Stimulated activated CD4-positive, alpha-beta T cell treated with anti-CD3 and anti-CD28 coated beads, Interleukin-12 subunit alpha, Interleukin-12 subunit beta, amount 100 ng/mL, for 4 hours (primary cell): ENCODE measurements around the gene KLHL30.

Experiments used
- DNase-seq: peaks from one replicate; pipeline ENCODE4 v3.0.0-alpha.2; 2020

KLHL30 gene

DNA sequence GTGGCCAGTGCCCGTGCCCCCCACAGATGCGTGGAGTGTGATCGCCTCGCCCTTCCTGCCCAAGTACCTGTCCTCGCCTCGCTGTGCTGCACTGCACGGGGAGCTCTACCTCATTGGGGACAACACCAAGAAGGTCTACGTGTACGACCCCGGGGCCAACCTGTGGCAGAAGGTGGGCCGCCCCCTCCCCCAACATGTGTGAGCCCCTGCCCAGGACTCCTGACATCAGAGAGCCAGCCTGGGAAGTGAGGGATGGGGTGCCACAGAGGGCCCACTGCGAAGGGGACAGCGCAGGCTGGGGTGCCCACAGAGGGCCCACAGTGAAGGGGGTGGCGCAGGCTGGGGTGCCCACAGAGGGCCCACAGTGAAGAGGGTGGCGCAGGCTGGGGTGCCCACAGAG is 10.5 kb downstream of the KLHL30 start:
- no peak for DNase-seq

DNA sequence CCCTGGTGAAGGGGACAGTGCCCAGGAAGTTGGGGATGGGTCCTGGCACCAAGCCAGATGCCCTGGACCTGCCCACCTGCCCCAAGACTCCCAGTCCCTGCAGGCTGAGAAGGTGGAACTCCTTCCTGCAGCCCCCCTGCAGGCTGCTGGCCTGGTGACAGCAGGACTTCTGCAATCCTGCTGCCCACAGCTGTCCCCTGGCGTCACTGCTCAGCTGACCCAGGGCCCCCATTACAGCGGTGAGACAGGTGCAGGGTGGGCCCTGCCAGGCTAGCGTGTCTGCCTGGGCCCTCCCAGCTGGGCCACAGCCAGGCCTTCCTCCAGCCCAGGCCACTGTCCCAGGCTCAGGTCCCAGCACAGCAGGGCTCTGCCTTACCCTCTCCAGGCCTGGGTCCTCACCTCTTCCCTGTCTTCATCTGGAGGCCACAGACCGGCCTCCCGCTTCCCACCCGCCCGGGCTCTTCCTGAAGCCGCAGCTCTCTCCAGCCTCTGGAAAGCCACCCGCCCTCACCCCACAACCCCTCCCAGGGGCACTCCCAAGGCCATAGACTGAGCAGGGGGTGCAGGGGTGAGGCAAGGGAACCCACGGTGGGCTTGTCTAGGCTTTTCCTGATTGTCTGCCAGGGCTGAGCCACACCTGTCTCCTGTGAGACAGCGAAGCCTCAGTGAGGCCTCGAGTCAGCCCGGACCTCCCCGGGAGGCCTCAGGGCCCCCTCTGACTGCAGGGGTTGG is 11.5 kb downstream of the KLHL30 start:
- no peak for DNase-seq

DNA sequence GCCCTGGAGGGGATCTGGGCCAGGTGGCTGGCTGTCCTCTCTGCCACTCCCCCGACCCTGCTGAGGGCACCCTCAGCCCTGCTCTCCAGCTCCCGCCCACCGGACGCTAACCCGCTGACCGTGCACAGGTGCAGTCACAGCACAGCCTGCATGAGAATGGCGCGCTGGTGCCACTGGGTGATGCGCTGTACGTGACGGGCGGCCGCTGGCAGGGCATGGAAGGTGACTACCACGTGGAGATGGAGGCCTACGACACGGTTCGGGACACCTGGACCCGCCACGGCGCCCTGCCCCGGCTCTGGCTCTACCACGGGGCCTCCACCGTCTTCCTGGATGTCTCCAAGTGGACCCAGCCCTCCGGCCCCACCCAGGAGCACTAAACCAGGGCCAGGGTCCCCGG is 12.2 kb downstream of the KLHL30 start:
- DNase-seq: no peak

DNA sequence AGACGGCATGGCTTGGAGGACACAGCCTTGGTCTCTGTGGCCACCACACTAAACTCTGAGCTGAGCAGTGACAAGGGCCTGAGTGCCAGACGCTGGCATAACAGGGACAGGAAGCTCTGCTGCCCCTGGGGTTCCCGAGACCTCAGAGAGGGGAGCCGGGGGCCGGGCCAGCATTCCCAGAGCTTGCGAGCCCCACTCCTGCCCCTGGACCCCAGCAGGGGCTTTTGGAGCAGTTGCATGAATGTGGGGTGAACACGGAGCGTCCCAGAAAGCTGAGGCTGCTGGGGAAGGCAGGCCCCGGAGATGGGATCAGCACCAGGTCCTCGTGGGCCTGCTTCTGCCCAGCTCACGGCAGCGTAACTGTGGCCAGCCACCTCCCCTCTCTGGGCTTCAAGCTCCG is 12.7 kb downstream of the KLHL30 start:
- DNase-seq: no peak

DNA sequence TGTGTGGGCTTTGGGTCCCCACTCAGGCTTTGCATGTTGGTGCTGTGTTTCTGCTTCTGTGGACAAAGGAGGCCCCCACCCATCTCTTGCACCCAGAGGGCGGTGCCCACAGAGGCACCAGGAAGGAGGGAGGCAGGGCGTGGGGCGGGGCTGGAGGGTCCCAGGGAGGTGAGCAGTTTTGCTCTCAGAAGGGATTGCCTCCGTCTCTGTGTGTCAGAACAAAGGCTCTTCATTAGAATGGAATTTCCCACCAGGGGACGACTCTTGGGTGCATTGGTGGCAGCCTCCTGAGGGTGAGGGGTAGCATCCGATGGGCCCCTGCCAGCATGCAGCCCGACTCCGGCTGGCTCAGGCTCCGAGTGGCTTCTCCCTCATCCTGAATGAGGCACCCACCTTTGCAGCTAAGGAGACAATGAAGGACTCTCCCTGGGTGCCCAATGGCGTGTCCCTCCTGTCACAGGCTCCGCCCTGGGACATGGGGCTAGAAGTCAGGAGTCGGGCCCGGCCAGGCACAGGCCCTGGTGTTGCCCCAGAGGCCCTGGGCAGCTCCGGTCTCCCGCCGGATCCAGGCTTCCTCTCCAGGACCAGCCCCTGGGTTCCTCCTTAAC is 13.3 kb downstream of the KLHL30 start:
- no peak for DNase-seq

DNA sequence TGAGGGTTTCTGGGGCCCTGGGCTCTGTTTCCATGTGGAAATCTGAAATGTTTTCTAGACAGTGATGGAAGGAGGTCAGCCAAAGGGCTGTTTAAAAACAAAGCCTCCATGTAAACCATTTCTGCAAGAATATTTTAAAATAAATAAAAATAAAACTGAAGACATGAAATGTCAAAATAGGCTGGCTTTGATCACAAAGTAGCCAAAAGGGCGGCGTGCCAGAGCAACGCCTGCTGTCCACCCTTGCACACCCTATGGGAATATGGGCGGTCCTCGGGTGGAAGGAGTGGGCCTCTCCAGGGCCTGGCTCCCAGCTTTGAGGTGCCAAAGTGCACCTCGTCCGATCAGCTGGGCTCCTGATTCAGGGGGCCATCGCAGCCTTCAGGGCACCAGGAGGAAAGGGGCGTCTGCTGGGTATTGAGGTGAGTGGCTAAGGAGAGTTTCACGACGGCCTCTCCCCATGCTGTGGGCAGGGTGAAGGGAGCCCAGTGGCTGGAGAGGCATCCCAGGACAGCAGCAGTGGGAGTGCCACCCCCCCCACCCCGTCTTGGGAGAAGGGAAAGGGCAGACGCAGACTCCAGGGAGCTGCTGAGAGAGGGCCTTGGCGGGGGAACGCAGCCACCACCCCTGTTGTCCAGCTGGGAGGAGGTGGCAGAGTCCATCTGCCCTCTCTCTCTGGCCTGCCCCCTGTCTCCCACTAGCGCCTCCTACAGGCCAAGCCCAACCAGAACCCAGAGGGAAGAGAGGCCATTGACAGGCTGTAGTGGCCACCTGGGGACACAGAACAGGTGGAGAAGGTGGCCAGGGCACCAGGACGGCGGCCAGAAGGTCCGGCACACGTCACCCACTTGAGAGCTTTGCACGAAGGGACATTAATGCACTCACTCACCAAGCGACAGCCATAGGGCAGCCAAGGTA is 14.6 kb downstream of the KLHL30 start:
- DNase-seq: no peak

DNA sequence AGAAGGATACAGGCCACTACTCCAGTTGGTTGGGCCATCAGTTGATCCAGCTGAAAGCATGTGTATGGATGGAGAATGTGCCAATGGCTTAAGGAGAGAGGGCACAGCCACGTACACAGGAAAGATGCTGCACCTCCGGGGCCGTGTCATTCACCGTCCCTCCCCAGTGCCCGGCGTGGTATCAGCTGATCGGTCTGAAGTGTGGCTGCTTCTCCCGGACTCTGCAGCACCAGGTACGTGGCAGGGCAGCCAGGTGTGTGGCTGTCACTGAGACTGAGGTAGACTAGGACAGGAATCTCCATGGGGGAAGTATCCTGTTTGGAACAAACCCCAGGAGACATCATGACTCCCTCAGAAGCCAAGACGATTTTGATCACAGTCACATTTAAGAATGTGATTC is 16.1 kb downstream of the KLHL30 start:
- no peak for DNase-seq

DNA sequence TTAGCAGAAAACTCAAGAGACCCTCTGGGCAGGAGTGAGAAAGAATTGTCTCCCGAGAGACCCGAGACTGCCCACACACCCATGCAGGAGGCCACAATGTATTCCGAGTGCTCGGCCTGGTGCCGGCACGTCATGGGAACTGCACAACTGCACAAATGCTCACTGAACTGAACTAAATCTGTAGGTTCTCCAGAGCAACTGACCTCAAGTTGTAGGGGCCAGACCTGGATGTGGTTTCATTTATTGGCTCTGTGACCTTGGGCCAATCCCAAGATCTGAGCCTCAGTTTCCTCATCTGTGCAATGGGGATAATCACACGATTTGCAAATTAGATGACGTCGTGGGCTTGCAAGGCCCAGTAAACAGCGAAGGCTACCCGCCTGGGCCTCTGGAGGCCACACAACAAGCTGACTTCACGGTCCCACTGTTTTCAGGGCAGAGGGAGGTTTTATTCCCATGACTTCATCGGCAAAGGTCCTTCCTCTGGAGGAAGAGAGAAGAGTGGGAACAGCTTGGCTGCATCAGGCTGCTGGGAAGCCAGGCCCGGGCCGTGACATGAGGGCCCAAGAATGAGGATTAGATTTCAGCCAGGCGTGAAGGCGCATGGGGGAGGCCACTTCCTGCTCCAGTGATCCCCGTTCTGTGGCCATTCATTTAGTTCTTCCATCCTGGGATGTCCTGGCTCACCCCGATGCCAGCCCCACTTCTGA is 16.7 kb downstream of the KLHL30 start:
- DNase-seq: no peak

DNA sequence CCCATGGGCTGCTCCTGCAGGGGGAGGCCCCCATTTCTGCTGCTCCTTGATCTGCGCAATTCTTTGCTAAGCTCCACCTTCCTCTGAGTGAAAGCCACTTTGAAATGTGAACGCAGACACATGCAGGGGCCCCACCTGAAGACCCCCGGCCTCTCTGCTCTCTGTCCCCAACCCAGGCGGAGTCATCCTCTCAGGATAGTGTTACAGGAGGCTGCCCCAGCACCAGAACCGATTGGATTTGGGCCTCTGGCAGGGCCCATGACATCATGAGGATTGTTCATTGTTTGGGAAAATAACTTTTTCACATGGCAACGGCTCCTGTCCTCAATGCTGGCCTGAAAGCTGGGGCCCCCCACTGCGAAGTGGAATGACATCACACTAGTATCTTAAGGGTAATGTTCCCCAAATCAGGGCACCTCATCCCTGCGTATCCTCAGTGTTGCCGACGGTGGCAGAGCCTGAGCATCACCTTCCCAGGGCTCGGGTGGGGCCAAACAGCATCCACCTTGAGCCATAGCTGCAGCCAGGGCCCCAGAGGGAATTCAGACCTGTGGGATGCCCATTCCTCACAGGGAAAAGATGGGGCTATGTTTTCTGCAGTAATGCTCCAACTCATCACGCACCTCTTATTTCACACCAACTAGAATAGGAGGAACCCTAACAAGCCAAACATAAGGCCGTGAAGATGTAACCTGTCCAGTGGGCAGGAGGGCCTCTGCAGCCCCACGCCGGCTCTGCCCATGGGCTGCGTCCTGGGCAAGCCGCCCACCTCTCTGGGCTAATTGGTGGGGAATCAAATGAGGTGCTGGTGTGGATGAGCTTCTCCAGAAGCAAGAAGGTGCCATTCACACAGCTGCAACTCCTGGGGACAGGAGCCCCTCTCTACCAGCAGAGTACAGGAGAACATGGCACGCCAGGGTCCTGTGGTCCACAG is 17.6 kb downstream of the KLHL30 start:
- DNase-seq: no peak

DNA sequence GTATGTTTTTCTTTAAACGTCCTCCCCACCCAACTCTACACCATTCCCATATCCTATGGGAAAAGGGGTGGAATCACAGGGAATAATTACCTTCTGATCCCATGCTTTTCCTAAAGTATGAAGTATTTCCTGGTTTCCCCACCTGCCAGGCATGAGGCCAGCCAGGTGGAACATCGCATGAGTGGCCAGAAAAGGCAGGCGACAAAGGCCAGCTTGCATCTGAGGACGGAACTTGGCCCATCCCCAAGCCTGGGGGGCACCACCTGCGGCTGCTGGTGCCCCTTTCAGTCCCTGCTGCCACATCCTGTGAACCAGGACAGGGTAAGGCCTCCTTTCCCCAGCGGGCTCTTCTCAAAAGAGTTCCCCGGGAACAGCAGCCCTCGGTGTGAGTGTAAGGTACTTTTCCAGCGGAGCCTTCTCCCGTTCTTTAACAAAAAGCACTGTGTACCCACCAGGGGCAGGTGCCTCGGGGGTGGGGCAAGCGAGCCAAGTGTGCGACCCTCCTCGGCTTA is 19.1 kb downstream of the KLHL30 start:
- no peak for DNase-seq

DNA sequence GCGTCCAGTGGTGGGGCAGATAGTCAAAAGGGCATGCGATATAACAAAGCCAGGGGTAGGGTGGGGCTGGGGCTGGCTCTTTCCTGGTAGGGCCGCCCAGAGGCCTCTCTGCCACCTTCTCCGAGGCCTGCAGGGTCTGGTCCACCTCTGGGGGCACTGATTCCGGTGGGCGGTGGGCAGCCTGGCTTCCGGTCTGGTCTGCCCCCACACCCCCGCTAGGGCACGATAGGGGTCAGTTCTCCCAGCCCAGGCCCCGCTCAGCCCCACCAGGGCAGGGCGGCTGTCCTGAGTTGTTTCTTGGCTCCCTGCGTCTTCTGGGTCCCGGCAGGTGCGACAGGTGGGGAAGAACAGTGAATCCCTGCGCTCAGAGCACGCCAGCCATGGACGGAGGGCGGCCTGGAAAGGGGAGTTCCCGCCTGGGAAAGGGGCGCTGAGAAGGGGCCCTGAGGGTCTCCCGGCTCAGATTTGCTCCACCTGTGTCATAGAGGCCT is 19.6 kb downstream of the KLHL30 start:
- no peak for DNase-seq

DNA sequence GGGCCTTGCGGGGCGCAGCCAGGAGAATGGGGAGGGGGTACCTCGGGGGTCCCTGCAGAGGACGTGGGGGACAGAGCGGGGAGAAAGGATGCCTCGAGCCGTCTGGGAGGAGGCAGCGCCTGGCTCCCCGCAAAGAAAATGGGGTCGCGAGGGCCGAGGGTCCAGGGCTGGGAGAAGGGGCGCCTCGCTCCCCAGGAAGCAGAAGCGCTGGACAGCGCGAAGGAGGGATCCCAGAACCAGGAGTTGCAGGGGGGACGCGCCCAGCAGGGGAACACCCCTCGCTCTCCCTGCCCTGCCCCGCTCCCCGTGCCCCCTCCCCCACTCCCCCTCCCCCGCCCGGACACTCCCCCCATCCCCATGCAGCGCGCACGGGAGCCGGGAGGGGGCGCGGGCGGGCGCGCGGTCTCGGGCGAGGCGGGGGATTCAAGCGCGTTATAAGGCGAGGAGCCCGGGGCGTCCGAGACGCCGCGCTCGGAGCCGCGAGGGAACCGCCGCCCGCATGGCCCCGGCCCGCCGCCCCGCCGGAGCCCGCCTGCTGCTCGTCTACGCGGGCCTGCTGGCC is 20.1 kb downstream of the KLHL30 start, which contains the start of gene ERFE:
Gene ERFE (plus strand): TSS at position 462 of the 562 bp plus-strand sequence. CDS start 38 bp downstream, at position 500.
- peak; percentile 50 for DNase-seq

DNA sequence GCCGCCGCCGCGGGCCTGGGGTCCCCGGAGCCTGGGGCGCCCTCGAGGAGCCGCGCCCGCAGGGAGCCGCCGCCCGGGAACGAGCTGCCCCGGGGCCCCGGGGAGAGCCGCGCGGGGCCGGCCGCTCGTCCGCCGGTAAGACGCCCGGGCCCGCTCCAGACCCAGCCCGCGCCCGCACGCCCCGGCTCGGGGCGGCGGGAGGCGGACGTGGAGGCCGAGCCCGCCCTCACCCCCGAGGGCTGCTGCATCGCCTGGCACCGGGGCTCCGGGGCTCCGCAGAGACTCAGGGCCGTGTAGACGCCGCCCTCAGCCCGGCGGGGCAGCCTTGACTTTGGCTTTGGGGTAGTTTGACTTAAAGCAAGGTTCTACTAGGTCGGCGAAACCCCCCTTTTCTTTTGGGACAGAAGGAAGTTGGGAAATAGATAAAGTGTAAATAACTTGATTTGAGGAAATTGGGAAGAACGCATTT is 20.6 kb downstream of the KLHL30 start:
- peak; percentile 19 for DNase-seq

DNA sequence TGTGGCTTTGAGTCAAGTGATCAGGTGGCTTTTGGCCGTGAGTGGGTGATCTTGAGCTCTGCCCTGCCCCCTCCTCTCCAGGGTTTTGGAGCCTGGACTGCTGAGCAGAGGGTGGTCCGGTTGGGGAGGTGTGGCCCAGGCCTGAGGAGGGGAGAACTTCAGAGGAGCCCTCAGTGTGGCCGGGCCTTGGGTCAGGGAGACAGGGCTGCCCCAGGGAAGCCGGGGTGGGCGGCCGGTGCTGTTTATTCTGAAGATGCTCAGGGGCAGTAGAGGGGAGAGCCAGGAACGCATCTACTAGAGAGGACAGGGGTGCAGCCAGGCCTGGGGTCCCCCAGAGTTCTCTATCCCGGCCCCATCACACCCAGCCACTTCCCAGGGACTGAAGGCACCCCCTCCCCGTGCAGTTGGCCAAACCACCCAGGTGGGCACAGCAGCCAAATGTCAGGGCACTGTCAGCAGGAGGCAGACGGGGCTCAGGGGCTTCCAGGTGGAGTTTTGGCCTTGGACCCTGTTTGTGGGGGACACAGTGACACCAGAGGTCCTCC is 21.3 kb downstream of the KLHL30 start:
- DNase-seq: no peak

DNA sequence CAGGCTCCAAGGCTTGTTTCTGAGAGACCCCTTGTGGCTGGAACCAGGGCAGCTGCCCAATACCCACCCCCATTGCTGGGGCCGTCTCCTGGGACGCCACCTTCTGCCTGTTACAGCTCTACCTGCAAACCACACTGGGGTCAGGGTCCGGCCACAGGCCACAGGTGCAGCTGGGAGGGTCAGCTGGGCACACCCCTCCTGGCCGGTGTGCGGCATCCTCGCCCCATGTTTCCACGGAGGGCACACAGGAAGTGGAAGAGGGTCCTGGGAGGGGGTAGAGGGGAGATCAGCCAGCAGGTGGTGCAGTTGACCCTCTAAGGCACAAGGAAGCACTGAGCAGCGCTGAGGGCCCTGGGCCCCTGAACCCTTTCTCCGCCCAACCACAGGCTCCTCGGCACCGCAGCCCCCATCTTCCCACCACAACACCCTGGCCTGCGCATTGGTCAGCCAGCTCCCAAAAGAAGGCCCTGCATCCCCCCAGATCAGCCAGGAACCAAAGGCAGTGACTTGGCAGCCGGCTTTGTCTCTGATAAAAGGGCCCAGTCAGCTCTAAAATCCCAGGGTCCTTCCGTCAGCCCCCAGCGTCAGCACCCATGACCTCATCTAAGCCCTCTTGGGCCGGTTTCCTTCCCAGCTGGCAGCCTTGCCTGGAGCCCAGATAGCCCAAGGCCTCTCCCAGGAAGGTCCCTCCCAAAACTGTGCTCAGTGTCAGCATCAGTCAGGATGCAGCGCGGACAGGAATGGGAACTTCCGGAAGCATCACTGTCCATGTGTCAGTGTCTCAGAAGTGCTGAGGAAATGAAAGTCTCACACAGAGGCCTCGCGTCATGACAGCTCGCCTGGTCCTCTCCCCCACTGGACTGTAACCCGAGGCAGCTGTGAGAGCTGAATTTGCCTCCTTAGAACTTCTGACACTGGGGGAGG is 22.0 kb downstream of the KLHL30 start:
- DNase-seq: no peak

DNA sequence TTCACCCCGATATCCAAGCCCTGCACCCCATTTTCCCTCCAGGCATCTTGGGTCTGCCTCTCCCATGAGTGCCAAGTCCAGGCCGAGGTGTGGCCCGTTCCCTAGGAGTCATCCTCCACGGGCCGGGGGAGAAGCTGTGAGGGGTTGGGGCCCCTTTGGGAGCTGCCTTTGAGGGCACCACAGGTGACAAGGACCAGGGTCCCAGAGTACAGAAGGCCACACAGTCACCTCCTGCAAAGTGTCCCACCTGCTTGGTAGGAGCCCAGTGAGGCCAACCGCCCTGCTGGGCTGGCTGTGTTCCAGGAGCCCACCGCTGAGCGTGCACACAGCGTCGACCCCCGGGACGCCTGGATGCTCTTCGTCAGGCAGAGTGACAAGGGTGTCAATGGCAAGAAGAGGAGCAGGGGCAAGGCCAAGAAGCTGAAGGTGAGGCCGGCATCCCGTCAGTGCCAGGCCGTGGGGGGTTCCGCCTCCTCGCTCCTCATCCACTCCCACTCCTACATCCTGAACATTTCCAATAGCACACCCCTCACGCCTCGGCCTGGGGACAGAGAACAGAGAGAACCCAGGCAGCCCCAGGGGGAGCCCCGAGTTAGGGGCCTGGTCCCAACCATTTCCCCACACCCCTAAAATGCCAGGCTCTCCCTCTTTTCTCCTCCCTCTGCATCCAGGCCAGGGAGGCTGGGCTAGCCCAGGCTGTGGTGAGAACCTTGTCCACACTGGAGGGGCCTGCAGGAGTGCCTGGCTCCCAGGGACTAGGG is 23.0 kb downstream of the KLHL30 start:
- DNase-seq: no peak

DNA sequence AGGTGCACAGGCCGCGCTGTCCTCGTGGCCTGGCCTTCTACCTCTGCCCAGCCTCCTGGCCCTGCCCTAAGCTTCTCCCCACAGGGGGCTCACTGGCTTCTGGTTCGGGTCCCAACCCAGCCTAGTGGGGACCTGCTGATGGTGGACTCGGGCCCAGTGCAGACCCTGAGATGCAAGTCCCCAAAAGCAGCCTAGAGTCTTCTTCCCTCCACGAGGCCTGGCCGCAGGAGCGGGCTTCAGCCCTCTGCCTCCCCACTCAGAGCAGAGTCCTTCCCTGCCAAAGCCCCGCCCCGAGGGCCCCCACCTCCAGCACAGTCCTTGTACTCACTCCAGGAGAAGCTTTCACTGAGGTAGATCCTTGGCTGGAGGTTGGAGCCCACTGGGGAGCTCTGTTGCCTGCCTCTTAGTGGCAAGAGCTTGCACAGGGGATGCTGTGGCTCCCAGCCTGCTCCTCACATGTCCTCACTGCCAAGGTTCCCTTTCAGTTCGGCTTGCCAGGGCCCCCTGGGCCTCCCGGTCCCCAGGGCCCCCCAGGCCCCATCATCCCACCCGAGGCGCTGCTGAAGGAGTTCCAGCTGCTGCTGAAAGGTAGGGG is 23.9 kb downstream of the KLHL30 start:
- no peak for DNase-seq

DNA sequence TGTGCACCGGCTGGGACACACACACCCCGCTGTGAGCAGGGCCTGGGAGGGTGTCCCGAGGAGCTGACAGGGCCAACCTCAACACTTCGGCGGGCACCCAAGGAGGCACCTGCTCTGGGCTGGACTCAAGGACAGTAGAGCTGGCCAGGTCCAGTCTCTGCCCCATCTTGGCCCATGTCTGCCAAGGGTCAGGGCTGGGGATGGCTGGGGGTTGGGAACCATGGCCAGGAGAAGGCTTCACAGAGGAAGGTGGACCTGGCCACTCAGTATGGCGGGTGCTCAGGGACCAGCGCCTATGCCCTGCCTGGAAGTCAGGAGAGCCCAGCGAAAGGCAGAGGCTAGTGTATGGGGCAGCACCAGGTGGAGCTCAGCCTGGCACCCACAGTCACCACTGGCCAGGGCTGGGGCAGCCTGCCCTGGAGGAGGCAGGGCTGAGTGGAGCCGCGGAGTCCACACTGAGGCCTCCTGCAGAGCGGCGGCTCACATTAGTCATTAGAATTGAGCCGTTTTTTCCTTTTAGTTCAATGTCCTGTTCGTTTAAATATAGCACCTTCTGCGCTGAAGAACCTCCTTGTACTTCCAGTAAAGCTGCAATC is 24.5 kb downstream of the KLHL30 start:
- DNase-seq: no peak
